ENCODE data around the gene LMAN2L. TPM values are rescaled to one million over a fixed set of nuclear protein-coding genes. Genes with fewer than 3 reads are reported as not detected.
A peak's percentile ranks its signal among the peaks of the same experiment; 100 is the strongest.

Gene LMAN2L
- total and polyA plus RNA-seq, 4 donors = 5.1 to 15.7 (median 12.1) TPM

GRCh38 chr2:96664366-96664925 lies 75.4 kb downstream of the LMAN2L start:
- ATAC-seq (ENCODE audit: low FRiP score) = no peak
- Histone ChIP-seq H3K36me3 (ENCODE audit: control insufficient read depth in 1 of 2, insufficient read depth in 2 of 2, low read length in 1 of 2) (no peaks in the 10 kb centered on the region), H3K9me3 (ENCODE audit: control insufficient read depth, low read length) (no peaks in the 10 kb centered on the region), H3K27ac (ENCODE audit: low read depth in 1 of 2, low read length in 2 of 2) (peak overlapping the region in 1 of 2 donors; percentile 81), H3K27me3 (ENCODE audit: control insufficient read depth in 1 of 2, insufficient read depth in 2 of 2, low read length in 1 of 2) (no peaks in the 10 kb centered on the region), H3K4me3 (ENCODE audit: low read length in 2 of 2) (no peak overlapping the region), H3K4me1 (ENCODE audit: control insufficient read depth in 1 of 2, insufficient read depth in 2 of 2, low read length in 2 of 2) (no peaks in the 10 kb centered on the region)
- no peak for DNase-seq
- intact Hi-C loops (cut with DNase I) = no loop called here
- WGBS, 2 donors = 94 to 96% methylated on average over 3 of the region's 3 CpGs

DNA sequence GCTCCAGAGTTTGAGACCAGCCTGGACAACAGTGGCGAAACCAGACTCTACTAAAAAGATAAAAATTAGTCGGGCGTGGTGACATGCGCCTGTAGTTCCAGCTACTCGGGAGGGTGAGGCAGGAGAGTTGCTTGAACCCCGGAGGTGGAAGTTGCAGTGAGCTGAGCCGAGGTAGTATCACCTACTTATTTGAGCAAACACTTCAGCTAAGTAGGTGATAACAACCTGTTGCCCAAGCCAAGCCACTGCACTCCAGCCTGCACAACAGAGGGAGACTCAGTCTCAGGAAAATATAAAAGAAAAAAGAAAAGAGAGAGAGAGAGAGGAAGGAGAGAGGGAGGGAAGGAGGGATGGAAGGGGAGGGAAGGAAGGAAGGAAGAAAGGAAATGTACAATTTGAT lies 76.0 kb downstream of the LMAN2L start:
- WGBS, 2 donors = 88 to 89% methylated on average over 7 of the region's 7 CpGs
- intact Hi-C loops (cut with DNase I) = no loop called here
- Histone ChIP-seq H3K36me3 (ENCODE audit: control insufficient read depth in 1 of 2, insufficient read depth in 2 of 2, low read length in 1 of 2) (no peaks in the 10 kb centered on the region), H3K4me1 (ENCODE audit: control insufficient read depth in 1 of 2, insufficient read depth in 2 of 2, low read length in 2 of 2) (no peaks in the 10 kb centered on the region), H3K27me3 (ENCODE audit: control insufficient read depth in 1 of 2, insufficient read depth in 2 of 2, low read length in 1 of 2) (no peaks in the 10 kb centered on the region), H3K27ac (ENCODE audit: low read depth in 1 of 2, low read length in 2 of 2) (no peak overlapping the region), H3K9me3 (ENCODE audit: control insufficient read depth, low read length) (no peaks in the 10 kb centered on the region), H3K4me3 (ENCODE audit: low read length in 2 of 2) (no peak overlapping the region)
- ATAC-seq (ENCODE audit: low FRiP score) (no peak), DNase-seq (peak in 1 of 2 donors; percentile 28)

DNA sequence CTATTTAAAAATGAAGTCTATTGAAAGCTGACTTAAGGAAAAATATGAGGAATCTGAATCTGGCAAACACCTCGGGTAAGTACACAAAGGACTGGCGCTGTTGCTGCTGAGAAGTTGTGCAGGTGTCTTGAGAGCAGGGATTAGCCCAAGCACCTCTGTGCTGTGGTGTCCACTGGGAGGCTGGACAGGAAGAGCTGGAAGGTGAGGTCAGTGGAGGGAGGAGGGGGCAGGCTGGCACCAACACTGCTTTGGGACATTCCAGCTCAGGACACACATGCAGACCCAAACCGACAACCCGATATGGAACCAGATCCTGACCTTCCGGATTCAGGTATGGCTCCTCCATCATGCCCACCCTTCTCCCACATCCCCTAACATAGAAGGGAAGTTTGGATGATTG lies 76.7 kb downstream of the LMAN2L start:
- ATAC-seq (ENCODE audit: low FRiP score) = no peak
- Histone ChIP-seq H3K27ac (ENCODE audit: low read depth in 1 of 2, low read length in 2 of 2) (no peak overlapping the region), H3K9me3 (ENCODE audit: control insufficient read depth, low read length) (no peaks in the 10 kb centered on the region), H3K4me1 (ENCODE audit: control insufficient read depth in 1 of 2, insufficient read depth in 2 of 2, low read length in 2 of 2) (no peaks in the 10 kb centered on the region), H3K4me3 (ENCODE audit: low read length in 2 of 2) (no peak overlapping the region), H3K27me3 (ENCODE audit: control insufficient read depth in 1 of 2, insufficient read depth in 2 of 2, low read length in 1 of 2) (no peaks in the 10 kb centered on the region), H3K36me3 (ENCODE audit: control insufficient read depth in 1 of 2, insufficient read depth in 2 of 2, low read length in 1 of 2) (no peaks in the 10 kb centered on the region)
- 67 to 74% methylated on average over 5 of the region's 5 CpGs for WGBS, 2 donors
- peak in 1 of 2 donors; percentile 42 for DNase-seq
- intact Hi-C loops (cut with DNase I) = no loop called here

DNA sequence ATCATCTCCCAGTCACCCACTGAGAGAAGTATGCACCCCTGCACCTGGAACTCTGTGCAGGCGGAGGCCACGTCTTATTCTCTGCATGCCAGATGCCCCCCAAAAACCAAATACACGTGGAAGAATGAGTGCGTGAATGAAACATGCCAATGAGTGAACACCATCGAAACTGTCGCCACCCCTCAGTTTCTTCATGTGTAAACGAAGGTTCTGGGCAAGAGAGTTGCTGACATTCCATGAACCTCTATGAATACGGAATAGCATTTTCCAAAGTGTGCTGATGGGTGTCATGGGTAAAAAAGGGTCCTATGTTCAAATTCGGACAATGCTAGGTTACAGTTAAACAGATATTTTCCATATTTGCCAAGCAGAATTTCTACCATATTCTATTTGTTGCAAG lies 77.5 kb downstream of the LMAN2L start:
- no peaks in the 10 kb centered on the region for H3K9me3 ChIP-seq (ENCODE audit: control insufficient read depth, low read length)
- WGBS, 2 donors = 90 to 91% methylated on average over 9 of the region's 9 CpGs
- H3K27ac ChIP-seq (ENCODE audit: low read depth in 1 of 2, low read length in 2 of 2) = no peak overlapping the region
- no peak overlapping the region for H3K4me3 ChIP-seq (ENCODE audit: low read length in 2 of 2)
- H3K36me3 ChIP-seq (ENCODE audit: control insufficient read depth in 1 of 2, insufficient read depth in 2 of 2, low read length in 1 of 2) = no peaks in the 10 kb centered on the region
- ATAC-seq (ENCODE audit: low FRiP score) (no peak), DNase-seq (no peak)
- intact Hi-C loops (cut with DNase I) = no loop called here
- H3K27me3 ChIP-seq (ENCODE audit: control insufficient read depth in 1 of 2, insufficient read depth in 2 of 2, low read length in 1 of 2) = no peaks in the 10 kb centered on the region
- no peaks in the 10 kb centered on the region for H3K4me1 ChIP-seq (ENCODE audit: control insufficient read depth in 1 of 2, insufficient read depth in 2 of 2, low read length in 2 of 2)

DNA sequence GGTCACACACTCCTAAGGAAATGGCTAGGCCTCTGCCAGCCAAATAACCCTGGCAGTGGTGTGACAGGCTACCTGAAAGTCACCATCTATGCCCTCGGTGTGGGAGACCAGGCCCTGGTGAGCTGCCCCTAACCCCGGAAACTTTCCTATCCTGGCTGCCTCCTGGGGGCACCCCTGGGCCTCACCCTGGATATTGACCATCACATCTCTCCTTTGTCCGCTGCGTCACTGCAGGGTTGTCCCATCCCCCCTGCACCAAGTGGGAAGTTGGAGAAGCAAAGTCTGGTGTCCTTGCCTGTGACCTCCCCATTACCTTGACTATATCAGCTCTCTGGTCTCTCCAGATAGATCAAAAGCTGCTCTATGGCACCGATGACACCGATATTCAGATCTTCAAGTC lies 78.5 kb downstream of the LMAN2L start:
- Histone ChIP-seq H3K36me3 (ENCODE audit: control insufficient read depth in 1 of 2, insufficient read depth in 2 of 2, low read length in 1 of 2) (no peaks in the 10 kb centered on the region), H3K9me3 (ENCODE audit: control insufficient read depth, low read length) (no peaks in the 10 kb centered on the region), H3K4me3 (ENCODE audit: low read length in 2 of 2) (no peak overlapping the region), H3K4me1 (ENCODE audit: control insufficient read depth in 1 of 2, insufficient read depth in 2 of 2, low read length in 2 of 2) (no peaks in the 10 kb centered on the region), H3K27me3 (ENCODE audit: control insufficient read depth in 1 of 2, insufficient read depth in 2 of 2, low read length in 1 of 2) (no peaks in the 10 kb centered on the region), H3K27ac (ENCODE audit: low read depth in 1 of 2, low read length in 2 of 2) (no peak overlapping the region)
- no peak for ATAC-seq (ENCODE audit: low FRiP score)
- WGBS, 2 donors = 92 to 93% methylated on average over 6 of the region's 6 CpGs
- no peak for DNase-seq
- intact Hi-C loops (cut with DNase I) = no loop called here

DNA sequence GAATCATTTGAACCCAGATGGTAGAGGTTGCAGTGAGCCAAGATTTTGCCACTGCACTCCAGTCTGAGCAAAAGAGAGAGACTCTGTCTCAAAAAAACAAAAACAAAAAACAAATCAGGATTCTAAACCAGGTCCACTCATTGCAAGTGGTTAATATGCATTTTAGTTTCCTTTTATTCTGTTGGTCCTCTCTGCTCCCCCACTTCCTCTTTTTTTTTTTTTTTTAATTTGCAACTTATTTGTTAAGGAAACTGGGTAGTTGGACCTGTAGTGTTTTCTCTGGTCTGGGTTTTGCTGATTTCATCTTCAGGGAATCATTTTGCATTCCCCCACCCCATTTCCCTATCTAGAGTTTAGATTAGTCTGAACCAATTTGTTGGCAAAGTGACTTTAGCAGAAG lies 83.3 kb downstream of the LMAN2L start:
- H3K4me3 ChIP-seq (ENCODE audit: low read length in 2 of 2) = no peak overlapping the region
- intact Hi-C loops (cut with DNase I) = no loop called here
- H3K27me3 ChIP-seq (ENCODE audit: control insufficient read depth in 1 of 2, insufficient read depth in 2 of 2, low read length in 1 of 2) = no peaks in the 10 kb centered on the region
- no peaks in the 10 kb centered on the region for H3K36me3 ChIP-seq (ENCODE audit: control insufficient read depth in 1 of 2, insufficient read depth in 2 of 2, low read length in 1 of 2)
- DNase-seq (no peak), ATAC-seq (ENCODE audit: low FRiP score) (no peak)
- no peaks in the 10 kb centered on the region for H3K9me3 ChIP-seq (ENCODE audit: control insufficient read depth, low read length)
- H3K27ac ChIP-seq (ENCODE audit: low read depth in 1 of 2, low read length in 2 of 2) = no peak overlapping the region
- no peaks in the 10 kb centered on the region for H3K4me1 ChIP-seq (ENCODE audit: control insufficient read depth in 1 of 2, insufficient read depth in 2 of 2, low read length in 2 of 2)

Other genes with a start within 250 kb of the LMAN2L start
- under 1 TPM in 1 of 2 donors, not detected in 1; 0.33 TPM for gene NEURL3, start 234.7 kb downstream of the LMAN2L start, total RNA-seq
- under 1 TPM in 1 of 2 donors, not detected in 1; 0.75 TPM for gene NEURL3, start 234.7 kb downstream of the LMAN2L start, polyA plus RNA-seq
- 100 to 1,000 TPM; 107 to 257 TPM for gene ARID5A, start 203.3 kb downstream of the LMAN2L start, total RNA-seq
- 100 to 1,000 TPM in 1 of 2 donors, 10 to 100 TPM in 1; 51.5 to 264 TPM for gene ARID5A, start 203.3 kb downstream of the LMAN2L start, polyA plus RNA-seq
- 10 to 100 TPM; 49.9 to 63.0 TPM for gene KANSL3, start 101.8 kb downstream of the LMAN2L start, total RNA-seq
- 10 to 100 TPM; 15.4 to 31.6 TPM for gene KANSL3, start 101.8 kb downstream of the LMAN2L start, polyA plus RNA-seq
- gene FER1L5, start 97.3 kb downstream of the LMAN2L start, total RNA-seq = under 1 TPM; 0.10 to 0.42 TPM
- under 1 TPM in 1 of 2 donors, not detected in 1; 0.05 TPM for gene FER1L5, start 97.3 kb downstream of the LMAN2L start, polyA plus RNA-seq
- gene CNNM4, start 20.8 kb upstream of the LMAN2L start, total RNA-seq = 1 to 10 TPM; 7.8 to 8.1 TPM
- gene CNNM4, start 20.8 kb upstream of the LMAN2L start, polyA plus RNA-seq = 1 to 10 TPM; 2.3 to 4.2 TPM
- gene CNNM3, start 76.2 kb upstream of the LMAN2L start, total RNA-seq = 10 to 100 TPM; 11.1 to 16.8 TPM
- 10 to 100 TPM in 1 of 2 donors, 1 to 10 TPM in 1; 2.9 to 10.2 TPM for gene CNNM3, start 76.2 kb upstream of the LMAN2L start, polyA plus RNA-seq
- gene ANKRD23, start 104.0 kb upstream of the LMAN2L start, total RNA-seq = 1 to 10 TPM; 4.6 to 5.4 TPM
- 1 to 10 TPM in 1 of 2 donors, not detected in 1; 5.3 TPM for gene ANKRD23, start 104.0 kb upstream of the LMAN2L start, polyA plus RNA-seq
- 10 to 100 TPM in 1 of 2 donors, 1 to 10 TPM in 1; 10.0 to 12.7 TPM for gene ANKRD39, start 118.0 kb upstream of the LMAN2L start, total RNA-seq
- gene ANKRD39, start 118.0 kb upstream of the LMAN2L start, polyA plus RNA-seq = 10 to 100 TPM; 14.0 to 20.5 TPM
- gene SEMA4C, start 130.0 kb upstream of the LMAN2L start, total RNA-seq = 10 to 100 TPM; 49.6 to 55.6 TPM
- 10 to 100 TPM in 1 of 2 donors, 1 to 10 TPM in 1; 6.1 to 38.8 TPM for gene SEMA4C, start 130.0 kb upstream of the LMAN2L start, polyA plus RNA-seq
- 1 to 10 TPM in 1 of 2 donors, under 1 TPM in 1; 0.75 to 1.2 TPM for gene FAM178B, start 246.5 kb upstream of the LMAN2L start, total RNA-seq
- 1 to 10 TPM; 3.4 to 5.9 TPM for gene FAM178B, start 246.5 kb upstream of the LMAN2L start, polyA plus RNA-seq